H9 (cell line): ENCODE measurements around the gene FARP2. TPM values are rescaled to one million over a fixed set of nuclear protein-coding genes. Genes with fewer than 3 reads are reported as not detected.

ENCODE experiments used
- DNase-seq: peaks from one replicate; pipeline ENCODE4 v3.0.0-alpha.2; 2017
- H2AFZ ChIP-seq: one replicate; pipeline ENCODE4 v1.6.1; 2013; ENCODE audit warnings: mild to moderate bottlenecking, low read length, control low read depth, moderate library complexity
- H2AK5ac ChIP-seq: 2 replicates; pipeline ENCODE4 v1.6.1; 2013; ENCODE audit warnings: low read length, control low read depth, mixed read lengths; ENCODE audit not compliant: insufficient read length
- H2BK120ac ChIP-seq: one replicate; pipeline ENCODE4 v1.6.1; 2013; ENCODE audit warnings: low read depth, mild to moderate bottlenecking, low read length, control low read depth, inconsistent platforms; ENCODE audit not compliant: poor library complexity, severe bottlenecking
- H2BK12ac ChIP-seq: 2 replicates; pipeline ENCODE4 v1.6.1; 2013; ENCODE audit warnings: low read length, control low read depth, mixed read lengths, low read depth; ENCODE audit not compliant: insufficient read length
- H2BK15ac ChIP-seq: 2 replicates; pipeline ENCODE4 v1.6.1; 2013; ENCODE audit warnings: low read depth, low read length, control low read depth
- H2BK20ac ChIP-seq: one replicate; pipeline ENCODE4 v1.6.1; 2013; ENCODE audit warnings: low read depth, mild to moderate bottlenecking, low read length, control low read depth, inconsistent platforms; ENCODE audit not compliant: poor library complexity, severe bottlenecking
- H2BK5ac ChIP-seq: 2 replicates; pipeline ENCODE4 v1.6.1; 2013; ENCODE audit warnings: low read length, control low read depth, mixed read lengths; ENCODE audit not compliant: insufficient read length
- H3K14ac ChIP-seq: 2 replicates; pipeline ENCODE4 v1.6.1; 2013; ENCODE audit warnings: low read length, control low read depth; ENCODE audit not compliant: insufficient read depth
- H3K18ac ChIP-seq: 2 replicates; pipeline ENCODE4 v1.6.1; 2013; ENCODE audit warnings: low read depth, mild to moderate bottlenecking, mixed read lengths, low read length, control low read depth; ENCODE audit not compliant: insufficient read length
- H3K23ac ChIP-seq: 2 replicates; pipeline ENCODE4 v1.6.1; 2013; ENCODE audit warnings: low read length, control low read depth, mixed read lengths, low read depth; ENCODE audit not compliant: insufficient read length
- H3K23me2 ChIP-seq: 2 replicates; pipeline ENCODE4 v1.6.1; 2013; ENCODE audit warnings: low read depth, mild to moderate bottlenecking, mixed read lengths, low read length, control low read depth; ENCODE audit not compliant: insufficient read length, poor library complexity, severe bottlenecking
- H3K27ac ChIP-seq: 2 replicates; pipeline ENCODE4 v1.5.1; 2013; ENCODE audit warnings: low read length, control low read depth, mixed read lengths, low read depth; ENCODE audit not compliant: insufficient read length
- H3K27me3 ChIP-seq: 2 replicates; pipeline ENCODE4 v1.6.1; 2013; ENCODE audit warnings: low read length, control low read depth, inconsistent platforms; ENCODE audit not compliant: insufficient read depth
- H3K4ac ChIP-seq: 2 replicates; pipeline ENCODE4 v1.6.1; 2013; ENCODE audit warnings: low read depth, mild to moderate bottlenecking, control low read depth, inconsistent platforms, low read length, moderate library complexity
- H3K4me1 ChIP-seq: 2 replicates; pipeline ENCODE4 v1.6.1; 2013; ENCODE audit warnings: low read length, control low read depth, inconsistent platforms; ENCODE audit not compliant: insufficient read depth
- H3K4me2 ChIP-seq: 2 replicates; pipeline ENCODE4 v1.6.1; 2013; ENCODE audit warnings: low read length, control low read depth, mixed read lengths; ENCODE audit not compliant: insufficient read length, insufficient read depth
- H3K56ac ChIP-seq: 2 replicates; pipeline ENCODE4 v1.6.1; 2013; ENCODE audit warnings: low read depth, mild to moderate bottlenecking, mixed read lengths, low read length, control low read depth; ENCODE audit not compliant: insufficient read length
- H3K79me1 ChIP-seq: 2 replicates; pipeline ENCODE4 v1.6.1; 2013; ENCODE audit warnings: low read depth, mild to moderate bottlenecking, moderate library complexity, low read length, control low read depth, inconsistent platforms; ENCODE audit not compliant: insufficient read depth, poor library complexity, severe bottlenecking
- H3K79me2 ChIP-seq: 2 replicates; pipeline ENCODE4 v1.6.1; 2013; ENCODE audit warnings: low read length, control low read depth, inconsistent platforms; ENCODE audit not compliant: insufficient read depth
- H3K9ac ChIP-seq: 2 replicates; pipeline ENCODE4 v1.6.1; 2013; ENCODE audit warnings: low read length, control low read depth, mixed read lengths; ENCODE audit not compliant: insufficient read length; ENCODE audit errors: extremely low read depth
- H3K9me3 ChIP-seq: one replicate; pipeline ENCODE4 v1.6.1; 2013; ENCODE audit warnings: low read depth, low read length, inconsistent platforms; ENCODE audit not compliant: control insufficient read depth
- H3T11ph ChIP-seq: one replicate; pipeline ENCODE4 v1.6.1; 2013; ENCODE audit warnings: mild to moderate bottlenecking, low read length, control low read depth, inconsistent platforms
- H4K20me1 ChIP-seq: one replicate; pipeline ENCODE4 v1.6.1; 2013; ENCODE audit not compliant: control insufficient read depth, insufficient read length, insufficient read depth
- H4K5ac ChIP-seq: 2 replicates; pipeline ENCODE4 v1.6.1; 2013; ENCODE audit warnings: low read depth, mild to moderate bottlenecking, mixed read lengths, low read length, control low read depth; ENCODE audit not compliant: insufficient read length
- H4K8ac ChIP-seq: replicated peaks from 2 replicates; pipeline ENCODE4 v1.6.1; 2013; ENCODE audit warnings: low read length, control low read depth, mixed read lengths, low read depth; ENCODE audit not compliant: insufficient read length
- H4K91ac ChIP-seq: 2 replicates; pipeline ENCODE4 v1.6.1; 2013; ENCODE audit warnings: low read depth, mild to moderate bottlenecking, moderate library complexity, mixed read lengths, low read length, control low read depth; ENCODE audit not compliant: insufficient read length
- H3K27ac Mint-ChIP-seq, 3 experiments: 2 replicates in 2 of 3; 3 replicates in 1 of 3; pipeline ENCODE4 v1.8.0; 2020 to 2021; ENCODE audit warnings: mixed read lengths in 3 of 3, mild to moderate bottlenecking in 1 of 3, moderate library complexity in 1 of 3
- H3K27me3 Mint-ChIP-seq: 2 replicates; pipeline ENCODE4 v1.8.0; 2021; ENCODE audit warnings: low read depth, mild to moderate bottlenecking, moderate library complexity, mixed read lengths
- H3K36me3 Mint-ChIP-seq, 3 experiments: 2 replicates in 2 of 3; 3 replicates in 1 of 3; pipeline ENCODE4 v1.8.0; 2020 to 2021; ENCODE audit warnings: low read depth in 3 of 3, mixed read lengths in 3 of 3; ENCODE audit not compliant: insufficient read depth in 1 of 3
- H3K4me1 Mint-ChIP-seq, 2 experiments: 2 replicates each; pipeline ENCODE4 v1.8.0; 2020; ENCODE audit warnings: mixed read lengths in 2 of 2
- H3K4me3 Mint-ChIP-seq, 2 experiments: 2 replicates in 1 of 2; 3 replicates in 1 of 2; pipeline ENCODE4 v1.8.0; 2020 to 2021; ENCODE audit warnings: mild to moderate bottlenecking in 2 of 2, mixed read lengths in 2 of 2, moderate library complexity in 1 of 2
- H3K9me3 Mint-ChIP-seq, 2 experiments: 2 replicates in 1 of 2; 3 replicates in 1 of 2; pipeline ENCODE4 v1.8.0; 2020; ENCODE audit warnings: mild to moderate bottlenecking in 2 of 2, mixed read lengths in 2 of 2, moderate library complexity in 1 of 2
- CTCF ChIP-seq: fragments of 200-600 bp; sonication (generic); conservative IDR thresholded peaks from 3 replicates; pipeline ENCODE4 v1.8.0; 2021; ENCODE audit warnings: antibody characterized with exemption, mild to moderate bottlenecking
- WGBS: extraction: QIAGEN DNeasy Blood & Tissue Kit; methylation state at CpG from one replicate; pipeline ENCODE4 v1.1.7; 2013; ENCODE audit warnings: missing lambda C conversion rate, low lambda C conversion rate, mixed read lengths; ENCODE audit not compliant: insufficient read length; ENCODE audit errors: extremely low coverage; 5-methylcytosine and 5-hydroxymethylcytosine counted together
- total RNA-seq: library from RNA; stranded (reverse); gene quantifications from 2 replicates; pipeline ENCODE4 v1.2.1, GENCODE V29; 2021

Gene FARP2
- total RNA-seq, 1 experiment from 2014 or later: 33.9 TPM

GRCh38 chr2:241478166-241478565 lies 122.1 kb downstream of the FARP2 start:
- Histone ChIP-seq H3K4me2 (no peak overlapping the region), H2BK5ac (no peak overlapping the region), H3K4me1 (no peaks in the 10 kb centered on the region), H3K79me1 (no peaks in the 10 kb centered on the region), H3K23ac (no peak overlapping the region), H3K27me3 (no peaks in the 10 kb centered on the region), H3K56ac (no peak overlapping the region), H4K5ac (no peak overlapping the region), H3T11ph (no peak overlapping the region), H2AK5ac (no peak overlapping the region), H3K18ac (no peak overlapping the region), H2BK15ac (no peak overlapping the region), H3K79me2 (no peaks in the 10 kb centered on the region), H4K20me1 (no peaks in the 10 kb centered on the region), H2BK120ac (no peak overlapping the region), H2BK12ac (no peak overlapping the region), H4K91ac (no peak overlapping the region), H3K27ac (no peak overlapping the region), H3K9me3 (no peaks in the 10 kb centered on the region), H2BK20ac (no peak overlapping the region), H4K8ac (no peak overlapping the region), H3K23me2 (no peaks in the 10 kb centered on the region), H3K14ac (no peak overlapping the region), H3K9ac (no peak overlapping the region), H2AFZ (no peak overlapping the region), H3K4ac (no peak overlapping the region)
- no peak for DNase-seq
- Mint-ChIP-seq H3K4me3 (no peak overlapping the region), H3K9me3 (peaks cover 0 to under 1% of the 10 kb centered on the region in 2 experiments; a peak in 1 of 5 replicates), H3K36me3 (peaks cover 0 to 8% (median 2%) of the 10 kb centered on the region in 3 experiments; a peak in 3 of 7 replicates), H3K27me3 (peaks cover 3% of the 10 kb centered on the region), H3K4me1 (no peaks in the 10 kb centered on the region; a peak in 1 of 4 replicates), H3K27ac (no peak overlapping the region)
- no CpG with 5 or more reads among the region's 8 CpGs for WGBS
- TF ChIP-seq CTCF: no peak
